GM23338 (cell line): ENCODE data around the gene ARAF. TPM values are rescaled to one million over a fixed set of nuclear protein-coding genes. Genes with fewer than 3 reads are reported as not detected.

ENCODE experiments used
- ATAC-seq: fragments of 200-7000 bp; cut with Tn5 transposase; 3 replicates; pipeline ENCODE4 v1.9.1; 2020
- DNase-seq: peaks from one replicate; pipeline ENCODE4 v3.0.0-alpha.2; 2015; ENCODE audit warnings: low spot score
- H2AFZ ChIP-seq: fragments of 200-600 bp; sonication (generic); 2 replicates; pipeline ENCODE4 v1.8.0; 2016; ENCODE audit warnings: antibody characterized with exemption, mild to moderate bottlenecking, moderate library complexity
- H3F3A ChIP-seq: fragments of 200-600 bp; sonication (generic); replicated peaks from 2 replicates; pipeline ENCODE4 v1.8.0; 2017; ENCODE audit warnings: antibody characterized with exemption, mixed run types, low read depth
- H3K27ac ChIP-seq: fragments of 200-600 bp; sonication (generic); 2 replicates; pipeline ENCODE4 v1.6.1; 2016; ENCODE audit warnings: low read depth
- H3K27me3 ChIP-seq: fragments of 200-600 bp; sonication (generic); 2 replicates; pipeline ENCODE4 v1.8.0; 2016; ENCODE audit warnings: mild to moderate bottlenecking, mixed run types, moderate library complexity; ENCODE audit not compliant: insufficient read depth
- H3K36me3 ChIP-seq: fragments of 200-600 bp; sonication (generic); 2 replicates; pipeline ENCODE4 v1.8.0; 2016; ENCODE audit warnings: mild to moderate bottlenecking; ENCODE audit not compliant: insufficient read depth
- H3K4me1 ChIP-seq: fragments of 200-600 bp; sonication (generic); 2 replicates; pipeline ENCODE4 v1.8.0; 2016; ENCODE audit warnings: mild to moderate bottlenecking, moderate library complexity; ENCODE audit not compliant: insufficient read depth
- H3K4me2 ChIP-seq: fragments of 200-600 bp; sonication (generic); 2 replicates; pipeline ENCODE4 v1.7.1; 2017; ENCODE audit warnings: mixed run types
- H3K4me3 ChIP-seq: fragments of 200-600 bp; sonication (generic); 2 replicates; pipeline ENCODE4 v1.6.1; 2016; ENCODE audit warnings: mixed run types
- H3K79me2 ChIP-seq: fragments of 200-600 bp; sonication (generic); replicated peaks from 2 replicates; pipeline ENCODE4 v1.8.0; 2017; ENCODE audit warnings: mild to moderate bottlenecking; ENCODE audit not compliant: insufficient read depth
- H3K9me2 ChIP-seq: fragments of 200-600 bp; sonication (generic); 2 replicates; pipeline ENCODE4 v1.8.0; 2017; ENCODE audit not compliant: insufficient read depth
- H4K20me1 ChIP-seq: fragments of 200-600 bp; sonication (generic); replicated peaks from 2 replicates; pipeline ENCODE4 v1.8.0; 2017; ENCODE audit warnings: mild to moderate bottlenecking; ENCODE audit not compliant: insufficient read depth
- H3K27ac Mint-ChIP-seq: 2 replicates; pipeline ENCODE4 v1.8.0; 2020; ENCODE audit warnings: inconsistent platforms, mild to moderate bottlenecking, moderate library complexity, mixed read lengths
- H3K27me3 Mint-ChIP-seq: 3 replicates; pipeline ENCODE4 v1.8.0; 2022; ENCODE audit warnings: low read depth, mild to moderate bottlenecking, moderate library complexity, mixed read lengths, inconsistent platforms; ENCODE audit not compliant: insufficient read depth, poor library complexity
- H3K36me3 Mint-ChIP-seq: 3 replicates; pipeline ENCODE4 v1.8.0; 2021; ENCODE audit warnings: low read depth, mild to moderate bottlenecking, inconsistent platforms, moderate library complexity, mixed read lengths
- H3K4me1 Mint-ChIP-seq: 3 replicates; pipeline ENCODE4 v1.8.0; 2020; ENCODE audit warnings: mild to moderate bottlenecking, inconsistent platforms, mixed read lengths
- H3K4me3 Mint-ChIP-seq: 3 replicates; pipeline ENCODE4 v1.8.0; 2021; ENCODE audit warnings: moderate library complexity, mild to moderate bottlenecking, inconsistent platforms, mixed read lengths
- H3K9me3 Mint-ChIP-seq: 3 replicates; pipeline ENCODE4 v1.8.0; 2020; ENCODE audit warnings: moderate library complexity, mild to moderate bottlenecking, inconsistent platforms, mixed read lengths
- CREB1 ChIP-seq: fragments of 250-450 bp; sonication (Bioruptor Pico); IDR thresholded peaks from 2 replicates; pipeline ENCODE4 v1.5.0; 2020; ENCODE audit warnings: low read depth, mild to moderate bottlenecking, moderate library complexity
- EZH2 ChIP-seq: fragments of 200-600 bp; sonication (generic); IDR thresholded peaks from one replicate; pipeline ENCODE4 v1.8.0; 2017; ENCODE audit warnings: antibody characterized with exemption, mild to moderate bottlenecking, low read depth; ENCODE audit not compliant: unreplicated experiment
- EZH2phosphoT487 ChIP-seq: fragments of 200-600 bp; sonication (generic); IDR thresholded peaks from one replicate; pipeline ENCODE4 v1.8.1; 2018; ENCODE audit warnings: antibody characterized with exemption; ENCODE audit not compliant: unreplicated experiment
- JUNB ChIP-seq: IDR thresholded peaks from one replicate; pipeline ENCODE4 v1.6.1; 2016; ENCODE audit warnings: antibody characterized with exemption; ENCODE audit not compliant: unreplicated experiment
- NANOG ChIP-seq: IDR thresholded peaks from 2 replicates; pipeline ENCODE4 v1.6.1; 2016; ENCODE audit warnings: antibody characterized with exemption, borderline replicate concordance
- POLR2AphosphoS5 ChIP-seq: IDR thresholded peaks from 2 replicates; pipeline ENCODE4 v1.6.1; 2016; ENCODE audit warnings: antibody characterized with exemption, low read depth
- STAT1 ChIP-seq: IDR thresholded peaks from one replicate; pipeline ENCODE4 v1.6.1; 2016; ENCODE audit warnings: antibody characterized with exemption; ENCODE audit not compliant: unreplicated experiment
- ZNF114 ChIP-seq: fragments of 250-450 bp; sonication (Bioruptor Pico); IDR thresholded peaks from 2 replicates; pipeline ENCODE4 v1.5.0; 2020; ENCODE audit warnings: mild to moderate bottlenecking, moderate library complexity
- ZNF331 ChIP-seq: fragments of 250-450 bp; sonication (Bioruptor Pico); IDR thresholded peaks from 2 replicates; pipeline ENCODE4 v1.5.0; 2020; ENCODE audit warnings: low read depth, mild to moderate bottlenecking, moderate library complexity
- polyA plus RNA-seq: library from polyadenylated mRNA; unstranded; fragments of >200 nt; fragmentation: Nextera tagmentation; extraction: Ambion mirVana; gene quantifications from 2 replicates; pipeline ENCODE4 v1.2.1, GENCODE V29; 2016
- total RNA-seq: library from RNA; depleted of rRNA; stranded (reverse); fragments of >200 nt; shearing (Covaris generic); gene quantifications from 2 replicates; pipeline ENCODE4 v1.2.3, GENCODE V29; 2014
- TF ChIP-seq, protein P1 (sequence below), 2 experiments: fragments of 200-600 bp in 1 of 2; sonication (generic) in 1 of 2; conservative IDR thresholded peaks; 2 replicates each; pipeline versions ENCODE4 v1.5.1 to v1.6.1; 2016 to 2017; ENCODE audit warnings: antibody characterized with exemption in 2 of 2, low read depth in 2 of 2, mild to moderate bottlenecking in 2 of 2, moderate library complexity in 1 of 2
- TF ChIP-seq, protein P2 (sequence below): IDR thresholded peaks from one replicate; pipeline ENCODE4 v1.6.1; 2018; ENCODE audit warnings: antibody characterized with exemption; ENCODE audit not compliant: unreplicated experiment
- TF ChIP-seq, protein P3 (sequence below): IDR thresholded peaks from 2 replicates; pipeline ENCODE4 v1.6.1; 2016; ENCODE audit warnings: antibody characterized with exemption
- TF ChIP-seq, protein P4 (sequence below): fragments of 250-450 bp; sonication (Bioruptor Pico); IDR thresholded peaks from 2 replicates; pipeline ENCODE4 v1.5.0; 2020; ENCODE audit warnings: mild to moderate bottlenecking, moderate library complexity

The ARAF gene
- total and polyA plus RNA-seq, 2 experiments from 2014 or later, result 28.2 to 43.9 TPM

DNA sequence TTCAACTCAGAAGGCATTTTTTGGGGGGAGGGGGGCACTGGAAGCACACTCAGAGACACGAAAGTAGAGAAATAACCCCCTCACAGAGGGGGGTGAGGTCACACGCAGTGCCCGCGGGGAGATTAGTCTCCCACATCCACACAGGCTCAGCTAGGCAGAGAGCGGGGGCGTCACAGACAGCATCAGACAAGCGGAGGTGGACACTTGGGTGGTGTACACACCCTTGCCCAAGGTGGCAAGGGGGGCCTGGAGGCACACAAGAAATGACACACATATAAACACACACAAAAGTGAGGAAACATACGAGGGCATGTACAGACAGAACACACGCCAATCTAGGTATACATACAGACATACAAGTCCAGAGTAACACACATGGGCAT lies 59.3 kb downstream of the ARAF start:
- peak overlapping the region; percentile 89; the same call in 1 of the 2 replicates for H3K27ac Mint-ChIP-seq
- H3K4me1 ChIP-seq, result no peaks in the 10 kb centered on the region
- no peaks in the 10 kb centered on the region for H3K9me3 Mint-ChIP-seq
- ATAC-seq (no peak), DNase-seq (no peak)
- TF ChIP-seq, protein P1, sequence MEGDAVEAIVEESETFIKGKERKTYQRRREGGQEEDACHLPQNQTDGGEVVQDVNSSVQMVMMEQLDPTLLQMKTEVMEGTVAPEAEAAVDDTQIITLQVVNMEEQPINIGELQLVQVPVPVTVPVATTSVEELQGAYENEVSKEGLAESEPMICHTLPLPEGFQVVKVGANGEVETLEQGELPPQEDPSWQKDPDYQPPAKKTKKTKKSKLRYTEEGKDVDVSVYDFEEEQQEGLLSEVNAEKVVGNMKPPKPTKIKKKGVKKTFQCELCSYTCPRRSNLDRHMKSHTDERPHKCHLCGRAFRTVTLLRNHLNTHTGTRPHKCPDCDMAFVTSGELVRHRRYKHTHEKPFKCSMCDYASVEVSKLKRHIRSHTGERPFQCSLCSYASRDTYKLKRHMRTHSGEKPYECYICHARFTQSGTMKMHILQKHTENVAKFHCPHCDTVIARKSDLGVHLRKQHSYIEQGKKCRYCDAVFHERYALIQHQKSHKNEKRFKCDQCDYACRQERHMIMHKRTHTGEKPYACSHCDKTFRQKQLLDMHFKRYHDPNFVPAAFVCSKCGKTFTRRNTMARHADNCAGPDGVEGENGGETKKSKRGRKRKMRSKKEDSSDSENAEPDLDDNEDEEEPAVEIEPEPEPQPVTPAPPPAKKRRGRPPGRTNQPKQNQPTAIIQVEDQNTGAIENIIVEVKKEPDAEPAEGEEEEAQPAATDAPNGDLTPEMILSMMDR (conservative IDR thresholded peaks at IDR 0.05; ENCODE audit: low read depth in 2 of 2), result no peak
- TF ChIP-seq NANOG (no peak), ZNF114 (CRISPR knock-in tag) (no peak), EZH2 (no peak), CREB1 (no peak), JUNB (no peak), EZH2phosphoT487 (no peak), ZNF331 (no peak), STAT1 (no peak), POLR2AphosphoS5 (no peak)
- TF ChIP-seq, protein P2, sequence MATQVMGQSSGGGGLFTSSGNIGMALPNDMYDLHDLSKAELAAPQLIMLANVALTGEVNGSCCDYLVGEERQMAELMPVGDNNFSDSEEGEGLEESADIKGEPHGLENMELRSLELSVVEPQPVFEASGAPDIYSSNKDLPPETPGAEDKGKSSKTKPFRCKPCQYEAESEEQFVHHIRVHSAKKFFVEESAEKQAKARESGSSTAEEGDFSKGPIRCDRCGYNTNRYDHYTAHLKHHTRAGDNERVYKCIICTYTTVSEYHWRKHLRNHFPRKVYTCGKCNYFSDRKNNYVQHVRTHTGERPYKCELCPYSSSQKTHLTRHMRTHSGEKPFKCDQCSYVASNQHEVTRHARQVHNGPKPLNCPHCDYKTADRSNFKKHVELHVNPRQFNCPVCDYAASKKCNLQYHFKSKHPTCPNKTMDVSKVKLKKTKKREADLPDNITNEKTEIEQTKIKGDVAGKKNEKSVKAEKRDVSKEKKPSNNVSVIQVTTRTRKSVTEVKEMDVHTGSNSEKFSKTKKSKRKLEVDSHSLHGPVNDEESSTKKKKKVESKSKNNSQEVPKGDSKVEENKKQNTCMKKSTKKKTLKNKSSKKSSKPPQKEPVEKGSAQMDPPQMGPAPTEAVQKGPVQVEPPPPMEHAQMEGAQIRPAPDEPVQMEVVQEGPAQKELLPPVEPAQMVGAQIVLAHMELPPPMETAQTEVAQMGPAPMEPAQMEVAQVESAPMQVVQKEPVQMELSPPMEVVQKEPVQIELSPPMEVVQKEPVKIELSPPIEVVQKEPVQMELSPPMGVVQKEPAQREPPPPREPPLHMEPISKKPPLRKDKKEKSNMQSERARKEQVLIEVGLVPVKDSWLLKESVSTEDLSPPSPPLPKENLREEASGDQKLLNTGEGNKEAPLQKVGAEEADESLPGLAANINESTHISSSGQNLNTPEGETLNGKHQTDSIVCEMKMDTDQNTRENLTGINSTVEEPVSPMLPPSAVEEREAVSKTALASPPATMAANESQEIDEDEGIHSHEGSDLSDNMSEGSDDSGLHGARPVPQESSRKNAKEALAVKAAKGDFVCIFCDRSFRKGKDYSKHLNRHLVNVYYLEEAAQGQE, result no peak
- TF ChIP-seq, protein P3, sequence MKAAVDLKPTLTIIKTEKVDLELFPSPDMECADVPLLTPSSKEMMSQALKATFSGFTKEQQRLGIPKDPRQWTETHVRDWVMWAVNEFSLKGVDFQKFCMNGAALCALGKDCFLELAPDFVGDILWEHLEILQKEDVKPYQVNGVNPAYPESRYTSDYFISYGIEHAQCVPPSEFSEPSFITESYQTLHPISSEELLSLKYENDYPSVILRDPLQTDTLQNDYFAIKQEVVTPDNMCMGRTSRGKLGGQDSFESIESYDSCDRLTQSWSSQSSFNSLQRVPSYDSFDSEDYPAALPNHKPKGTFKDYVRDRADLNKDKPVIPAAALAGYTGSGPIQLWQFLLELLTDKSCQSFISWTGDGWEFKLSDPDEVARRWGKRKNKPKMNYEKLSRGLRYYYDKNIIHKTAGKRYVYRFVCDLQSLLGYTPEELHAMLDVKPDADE, result no peak
- TF ChIP-seq, protein P4, sequence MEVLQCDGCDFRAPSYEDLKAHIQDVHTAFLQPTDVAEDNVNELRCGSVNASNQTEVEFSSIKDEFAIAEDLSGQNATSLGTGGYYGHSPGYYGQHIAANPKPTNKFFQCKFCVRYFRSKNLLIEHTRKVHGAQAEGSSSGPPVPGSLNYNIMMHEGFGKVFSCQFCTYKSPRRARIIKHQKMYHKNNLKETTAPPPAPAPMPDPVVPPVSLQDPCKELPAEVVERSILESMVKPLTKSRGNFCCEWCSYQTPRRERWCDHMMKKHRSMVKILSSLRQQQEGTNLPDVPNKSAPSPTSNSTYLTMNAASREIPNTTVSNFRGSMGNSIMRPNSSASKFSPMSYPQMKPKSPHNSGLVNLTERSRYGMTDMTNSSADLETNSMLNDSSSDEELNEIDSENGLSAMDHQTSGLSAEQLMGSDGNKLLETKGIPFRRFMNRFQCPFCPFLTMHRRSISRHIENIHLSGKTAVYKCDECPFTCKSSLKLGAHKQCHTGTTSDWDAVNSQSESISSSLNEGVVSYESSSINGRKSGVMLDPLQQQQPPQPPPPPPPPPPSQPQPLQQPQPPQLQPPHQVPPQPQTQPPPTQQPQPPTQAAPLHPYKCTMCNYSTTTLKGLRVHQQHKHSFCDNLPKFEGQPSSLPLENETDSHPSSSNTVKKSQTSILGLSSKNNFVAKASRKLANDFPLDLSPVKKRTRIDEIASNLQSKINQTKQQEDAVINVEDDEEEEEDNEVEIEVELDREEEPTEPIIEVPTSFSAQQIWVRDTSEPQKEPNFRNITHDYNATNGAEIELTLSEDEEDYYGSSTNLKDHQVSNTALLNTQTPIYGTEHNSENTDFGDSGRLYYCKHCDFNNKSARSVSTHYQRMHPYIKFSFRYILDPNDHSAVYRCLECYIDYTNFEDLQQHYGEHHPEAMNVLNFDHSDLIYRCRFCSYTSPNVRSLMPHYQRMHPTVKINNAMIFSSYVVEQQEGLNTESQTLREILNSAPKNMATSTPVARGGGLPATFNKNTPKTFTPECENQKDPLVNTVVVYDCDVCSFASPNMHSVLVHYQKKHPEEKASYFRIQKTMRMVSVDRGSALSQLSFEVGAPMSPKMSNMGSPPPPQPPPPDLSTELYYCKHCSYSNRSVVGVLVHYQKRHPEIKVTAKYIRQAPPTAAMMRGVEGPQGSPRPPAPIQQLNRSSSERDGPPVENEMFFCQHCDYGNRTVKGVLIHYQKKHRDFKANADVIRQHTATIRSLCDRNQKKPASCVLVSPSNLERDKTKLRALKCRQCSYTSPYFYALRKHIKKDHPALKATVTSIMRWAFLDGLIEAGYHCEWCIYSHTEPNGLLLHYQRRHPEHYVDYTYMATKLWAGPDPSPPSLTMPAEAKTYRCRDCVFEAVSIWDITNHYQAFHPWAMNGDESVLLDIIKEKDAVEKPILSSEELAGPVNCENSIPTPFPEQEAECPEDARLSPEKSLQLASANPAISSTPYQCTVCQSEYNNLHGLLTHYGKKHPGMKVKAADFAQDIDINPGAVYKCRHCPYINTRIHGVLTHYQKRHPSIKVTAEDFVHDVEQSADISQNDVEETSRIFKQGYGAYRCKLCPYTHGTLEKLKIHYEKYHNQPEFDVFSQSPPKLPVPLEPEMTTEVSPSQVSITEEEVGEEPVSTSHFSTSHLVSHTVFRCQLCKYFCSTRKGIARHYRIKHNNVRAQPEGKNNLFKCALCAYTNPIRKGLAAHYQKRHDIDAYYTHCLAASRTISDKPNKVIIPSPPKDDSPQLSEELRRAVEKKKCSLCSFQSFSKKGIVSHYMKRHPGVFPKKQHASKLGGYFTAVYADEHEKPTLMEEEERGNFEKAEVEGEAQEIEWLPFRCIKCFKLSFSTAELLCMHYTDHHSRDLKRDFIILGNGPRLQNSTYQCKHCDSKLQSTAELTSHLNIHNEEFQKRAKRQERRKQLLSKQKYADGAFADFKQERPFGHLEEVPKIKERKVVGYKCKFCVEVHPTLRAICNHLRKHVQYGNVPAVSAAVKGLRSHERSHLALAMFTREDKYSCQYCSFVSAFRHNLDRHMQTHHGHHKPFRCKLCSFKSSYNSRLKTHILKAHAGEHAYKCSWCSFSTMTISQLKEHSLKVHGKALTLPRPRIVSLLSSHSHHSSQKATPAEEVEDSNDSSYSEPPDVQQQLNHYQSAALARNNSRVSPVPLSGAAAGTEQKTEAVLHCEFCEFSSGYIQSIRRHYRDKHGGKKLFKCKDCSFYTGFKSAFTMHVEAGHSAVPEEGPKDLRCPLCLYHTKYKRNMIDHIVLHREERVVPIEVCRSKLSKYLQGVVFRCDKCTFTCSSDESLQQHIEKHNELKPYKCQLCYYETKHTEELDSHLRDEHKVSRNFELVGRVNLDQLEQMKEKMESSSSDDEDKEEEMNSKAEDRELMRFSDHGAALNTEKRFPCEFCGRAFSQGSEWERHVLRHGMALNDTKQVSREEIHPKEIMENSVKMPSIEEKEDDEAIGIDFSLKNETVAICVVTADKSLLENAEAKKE, result no peak
- peak overlapping the region; percentile 69 for H3K4me3 Mint-ChIP-seq
- no peaks in the 10 kb centered on the region for H3K79me2 ChIP-seq
- H3K36me3 Mint-ChIP-seq, result no peaks in the 10 kb centered on the region
- H3K36me3 ChIP-seq, result no peaks in the 10 kb centered on the region
- H3K4me3 ChIP-seq, result peak overlapping the region; percentile 50
- no peaks in the 10 kb centered on the region for H3K27me3 ChIP-seq
- H3K4me2 ChIP-seq, result peak overlapping the region; percentile 81
- no peaks in the 10 kb centered on the region for H3K9me2 ChIP-seq
- peaks cover 25% of the 10 kb centered on the region for H3K4me1 Mint-ChIP-seq
- H4K20me1 ChIP-seq, result no peaks in the 10 kb centered on the region
- no peak overlapping the region for H3K27ac ChIP-seq
- no peaks in the 10 kb centered on the region for H3F3A ChIP-seq
- H3K27me3 Mint-ChIP-seq, result peaks cover 12% of the 10 kb centered on the region
- no peak overlapping the region for H2AFZ ChIP-seq
